ENCODE data around the gene ZKSCAN7. TPM values are rescaled to one million over a fixed set of nuclear protein-coding genes. Genes with fewer than 3 reads are reported as not detected.
"Not testable (repeated sequence)": the region's sequence is repeated elsewhere in the genome, so short reads cannot be mapped to it uniquely, and the experiment has no call there.

The ZKSCAN7 gene
- total RNA-seq, 1 donor from 2014 or later = 2.2 TPM

DNA sequence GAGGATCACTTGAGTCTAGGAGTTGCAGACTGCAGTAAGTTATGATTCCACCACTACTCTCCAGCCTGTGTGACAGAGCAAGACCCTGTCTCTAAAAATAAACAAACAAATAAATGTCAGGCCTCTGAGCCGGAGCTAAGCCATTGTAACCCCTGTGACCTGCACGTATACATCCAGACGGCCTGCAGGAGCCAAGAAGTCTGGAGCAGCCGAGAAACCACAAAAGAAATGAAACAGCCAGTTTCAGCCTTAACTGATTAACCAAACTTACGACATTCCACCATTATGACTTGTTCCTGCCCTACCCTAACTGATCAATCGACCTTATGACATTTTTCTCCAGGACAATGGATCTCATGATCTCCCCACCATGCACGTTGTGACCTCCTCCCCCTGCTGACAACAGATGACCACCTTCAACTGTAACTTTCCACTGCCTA is 32.5 kb upstream of the ZKSCAN7 start:
- Mint-ChIP-seq H3K9me3 (ENCODE audit: unreplicated experiment) (no peaks in the 10 kb centered on the region), H3K27me3 (ENCODE audit: unreplicated experiment) (no peaks in the 10 kb centered on the region), H3K4me1 (ENCODE audit: unreplicated experiment) (peaks cover 32% of the 10 kb centered on the region), H3K4me3 (ENCODE audit: unreplicated experiment) (no peak overlapping the region), H3K36me3 (ENCODE audit: low read depth, unreplicated experiment) (no peaks in the 10 kb centered on the region), H3K27ac (ENCODE audit: unreplicated experiment) (no peak overlapping the region)
- no peak for DNase-seq (ENCODE audit: low spot score)
- TF ChIP-seq, protein P1, sequence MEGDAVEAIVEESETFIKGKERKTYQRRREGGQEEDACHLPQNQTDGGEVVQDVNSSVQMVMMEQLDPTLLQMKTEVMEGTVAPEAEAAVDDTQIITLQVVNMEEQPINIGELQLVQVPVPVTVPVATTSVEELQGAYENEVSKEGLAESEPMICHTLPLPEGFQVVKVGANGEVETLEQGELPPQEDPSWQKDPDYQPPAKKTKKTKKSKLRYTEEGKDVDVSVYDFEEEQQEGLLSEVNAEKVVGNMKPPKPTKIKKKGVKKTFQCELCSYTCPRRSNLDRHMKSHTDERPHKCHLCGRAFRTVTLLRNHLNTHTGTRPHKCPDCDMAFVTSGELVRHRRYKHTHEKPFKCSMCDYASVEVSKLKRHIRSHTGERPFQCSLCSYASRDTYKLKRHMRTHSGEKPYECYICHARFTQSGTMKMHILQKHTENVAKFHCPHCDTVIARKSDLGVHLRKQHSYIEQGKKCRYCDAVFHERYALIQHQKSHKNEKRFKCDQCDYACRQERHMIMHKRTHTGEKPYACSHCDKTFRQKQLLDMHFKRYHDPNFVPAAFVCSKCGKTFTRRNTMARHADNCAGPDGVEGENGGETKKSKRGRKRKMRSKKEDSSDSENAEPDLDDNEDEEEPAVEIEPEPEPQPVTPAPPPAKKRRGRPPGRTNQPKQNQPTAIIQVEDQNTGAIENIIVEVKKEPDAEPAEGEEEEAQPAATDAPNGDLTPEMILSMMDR (IDR thresholded peaks at IDR 0.05; ENCODE audit: unreplicated experiment) = no peak

DNA sequence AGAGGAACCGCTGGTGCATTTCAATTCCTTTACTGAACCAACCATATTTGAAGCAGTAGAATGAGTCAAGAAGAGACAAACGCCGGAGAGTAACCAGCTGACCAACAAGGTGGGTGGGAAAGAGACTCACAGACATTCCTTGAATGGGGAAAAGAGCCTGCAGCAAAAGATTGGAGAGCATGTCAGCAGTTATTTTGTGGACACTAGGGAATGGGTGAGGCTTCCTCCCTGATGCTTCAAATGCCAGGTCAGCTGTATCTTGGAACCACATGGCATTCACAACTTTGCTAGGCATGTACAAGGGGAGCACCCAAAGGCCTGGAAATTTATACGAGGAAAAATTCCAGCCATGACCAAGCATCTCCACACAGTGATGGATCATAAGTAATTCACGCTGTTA is 29.9 kb upstream of the ZKSCAN7 start:
- Mint-ChIP-seq H3K9me3 (ENCODE audit: unreplicated experiment) (no peaks in the 10 kb centered on the region), H3K36me3 (ENCODE audit: low read depth, unreplicated experiment) (no peaks in the 10 kb centered on the region), H3K27ac (ENCODE audit: unreplicated experiment) (no peak overlapping the region), H3K4me3 (ENCODE audit: unreplicated experiment) (no peak overlapping the region), H3K4me1 (ENCODE audit: unreplicated experiment) (peaks cover 20% of the 10 kb centered on the region), H3K27me3 (ENCODE audit: unreplicated experiment) (no peaks in the 10 kb centered on the region)
- TF ChIP-seq, protein P1 (IDR thresholded peaks at IDR 0.05; ENCODE audit: unreplicated experiment) = no peak
- DNase-seq (ENCODE audit: low spot score) = no peak

DNA sequence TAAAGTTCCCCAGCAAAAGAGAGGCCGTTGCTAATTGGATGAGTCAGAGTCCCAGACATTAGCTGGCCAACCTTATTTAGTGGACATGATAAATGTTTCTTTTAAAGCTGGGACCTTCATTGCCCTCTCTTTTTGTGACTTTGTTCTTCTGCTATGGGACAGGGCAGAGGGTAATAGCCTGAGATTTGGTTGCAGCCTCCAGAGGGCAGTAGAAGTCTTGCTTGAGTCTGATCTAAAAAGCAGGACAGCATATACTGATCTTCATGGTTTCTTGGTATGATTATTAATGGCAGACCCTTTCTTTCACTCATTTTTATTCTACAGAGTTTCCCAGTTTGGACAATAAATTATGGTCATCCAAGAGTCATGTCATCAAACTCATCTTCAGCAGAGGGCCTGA is 25.1 kb upstream of the ZKSCAN7 start:
- DNase-seq (ENCODE audit: low spot score) = no peak
- TF ChIP-seq, protein P1 (IDR thresholded peaks at IDR 0.05; ENCODE audit: unreplicated experiment) = no peak
- H3K9me3 Mint-ChIP-seq (ENCODE audit: unreplicated experiment) = no peaks in the 10 kb centered on the region
- H3K27ac Mint-ChIP-seq (ENCODE audit: unreplicated experiment) = no peak overlapping the region
- no peaks in the 10 kb centered on the region for H3K36me3 Mint-ChIP-seq (ENCODE audit: low read depth, unreplicated experiment)
- peaks cover 4% of the 10 kb centered on the region for H3K4me1 Mint-ChIP-seq (ENCODE audit: unreplicated experiment)
- H3K4me3 Mint-ChIP-seq (ENCODE audit: unreplicated experiment) = no peak overlapping the region
- no peaks in the 10 kb centered on the region for H3K27me3 Mint-ChIP-seq (ENCODE audit: unreplicated experiment)

GRCh38 chr3:44530911-44531310 is 24.1 kb upstream of the ZKSCAN7 start:
- TF ChIP-seq, protein P1 (IDR thresholded peaks at IDR 0.05; ENCODE audit: unreplicated experiment) = no peak
- DNase-seq (ENCODE audit: low spot score) = no peak
- Mint-ChIP-seq H3K4me3 (ENCODE audit: unreplicated experiment) (no peak overlapping the region), H3K27ac (ENCODE audit: unreplicated experiment) (no peak overlapping the region), H3K4me1 (ENCODE audit: unreplicated experiment) (peaks cover 4% of the 10 kb centered on the region), H3K27me3 (ENCODE audit: unreplicated experiment) (no peaks in the 10 kb centered on the region), H3K36me3 (ENCODE audit: low read depth, unreplicated experiment) (no peaks in the 10 kb centered on the region), H3K9me3 (ENCODE audit: unreplicated experiment) (no peaks in the 10 kb centered on the region)

- not testable (repeated sequence) for H3K9me3 Mint-ChIP-seq (ENCODE audit: unreplicated experiment); H3K4me3 Mint-ChIP-seq (ENCODE audit: unreplicated experiment); H3K27me3 Mint-ChIP-seq (ENCODE audit: unreplicated experiment); H3K4me1 Mint-ChIP-seq (ENCODE audit: unreplicated experiment); H3K36me3 Mint-ChIP-seq (ENCODE audit: low read depth, unreplicated experiment); DNase-seq (ENCODE audit: low spot score); H3K27ac Mint-ChIP-seq (ENCODE audit: unreplicated experiment)
These were observed 20.3 kb upstream of the ZKSCAN7 start for GRCh38 chr3:44534659-44535058.

DNA sequence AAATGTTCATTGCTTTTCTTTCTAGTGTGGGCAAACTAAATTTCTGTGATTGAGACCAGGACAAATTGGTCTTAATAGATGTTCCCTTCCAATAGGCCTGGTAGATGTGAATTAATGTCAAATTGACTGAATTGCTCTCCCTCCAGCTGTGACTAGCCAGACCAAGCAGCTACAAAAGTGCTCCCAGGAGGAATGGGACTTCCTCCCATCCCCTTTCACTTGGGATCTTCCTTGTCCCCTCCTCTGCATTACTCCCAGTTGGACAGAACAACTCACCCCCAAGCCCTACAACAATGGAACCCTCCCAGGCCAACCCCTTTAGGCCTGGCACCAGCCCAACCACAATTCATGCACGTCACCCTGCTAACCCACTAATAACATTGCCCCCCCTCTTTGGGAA is 19.6 kb upstream of the ZKSCAN7 start:
- TF ChIP-seq, protein P1 (IDR thresholded peaks at IDR 0.05; ENCODE audit: unreplicated experiment) = no peak
- no peak for DNase-seq (ENCODE audit: low spot score)
- no peak overlapping the region for H3K4me3 Mint-ChIP-seq (ENCODE audit: unreplicated experiment)
- no peaks in the 10 kb centered on the region for H3K9me3 Mint-ChIP-seq (ENCODE audit: unreplicated experiment)
- no peaks in the 10 kb centered on the region for H3K27me3 Mint-ChIP-seq (ENCODE audit: unreplicated experiment)
- H3K4me1 Mint-ChIP-seq (ENCODE audit: unreplicated experiment) = no peaks in the 10 kb centered on the region
- no peak overlapping the region for H3K27ac Mint-ChIP-seq (ENCODE audit: unreplicated experiment)
- H3K36me3 Mint-ChIP-seq (ENCODE audit: low read depth, unreplicated experiment) = no peaks in the 10 kb centered on the region

DNA sequence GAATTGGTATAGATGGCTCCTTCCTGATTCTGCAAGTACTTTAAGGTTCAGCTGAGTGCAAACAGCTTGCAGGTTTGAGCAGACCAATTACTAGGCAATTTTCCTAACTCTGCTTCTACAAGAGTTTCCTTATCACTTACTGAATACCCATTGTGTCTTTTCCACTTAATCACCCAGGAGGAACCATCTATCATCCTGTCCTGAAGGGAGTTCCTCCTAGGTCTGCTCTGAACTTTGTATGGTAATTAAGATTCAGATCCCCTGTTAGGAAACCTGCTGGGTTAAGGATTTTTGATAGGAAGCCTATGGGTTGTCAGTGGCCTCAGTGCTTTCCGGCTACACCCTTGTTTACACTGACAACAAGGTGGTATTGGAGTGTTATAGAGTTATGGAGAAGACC is 10.2 kb upstream of the ZKSCAN7 start:
- H3K27ac Mint-ChIP-seq (ENCODE audit: unreplicated experiment); H3K9me3 Mint-ChIP-seq (ENCODE audit: unreplicated experiment); H3K27me3 Mint-ChIP-seq (ENCODE audit: unreplicated experiment); H3K36me3 Mint-ChIP-seq (ENCODE audit: low read depth, unreplicated experiment); DNase-seq (ENCODE audit: low spot score); H3K4me3 Mint-ChIP-seq (ENCODE audit: unreplicated experiment): not testable (repeated sequence)
- H3K4me1 Mint-ChIP-seq (ENCODE audit: unreplicated experiment) = peaks cover 11% of the 10 kb centered on the region

All from endothelial cell (in vitro differentiated cells).